ENCODE results near the gene MZT2A.
"Not testable (repeated sequence)": the region's sequence is repeated elsewhere in the genome, so short reads cannot be mapped to it uniquely, and the experiment has no call there.

The MZT2A gene

DNA sequence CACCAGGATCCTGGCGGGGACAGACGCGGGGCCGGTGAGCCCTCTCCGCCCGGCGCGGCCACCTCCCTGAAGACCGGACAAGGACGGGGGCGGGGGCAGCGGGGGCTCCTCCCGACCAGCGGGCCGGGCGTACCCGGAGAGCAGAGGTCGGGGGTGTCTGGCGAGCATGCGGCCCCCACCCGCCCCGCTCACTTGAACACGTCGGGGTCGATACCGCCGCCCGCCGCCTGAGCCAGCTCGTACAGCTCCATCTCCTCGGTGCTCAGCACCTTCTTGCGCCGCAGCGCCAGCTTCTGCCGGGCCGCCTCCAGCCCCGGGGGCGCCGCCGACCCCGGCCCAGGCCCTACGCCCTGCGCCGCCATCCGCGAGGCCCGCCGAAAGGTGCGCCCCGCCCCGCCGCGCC is at the start of gene MZT2A:
Gene MZT2A (minus strand): TSS at position 383 of the 403 bp plus-strand sequence. CDS start 21 bp downstream, at position 362.
- not testable (repeated sequence) for DNase-seq (ENCODE audit: low spot score)

DNA sequence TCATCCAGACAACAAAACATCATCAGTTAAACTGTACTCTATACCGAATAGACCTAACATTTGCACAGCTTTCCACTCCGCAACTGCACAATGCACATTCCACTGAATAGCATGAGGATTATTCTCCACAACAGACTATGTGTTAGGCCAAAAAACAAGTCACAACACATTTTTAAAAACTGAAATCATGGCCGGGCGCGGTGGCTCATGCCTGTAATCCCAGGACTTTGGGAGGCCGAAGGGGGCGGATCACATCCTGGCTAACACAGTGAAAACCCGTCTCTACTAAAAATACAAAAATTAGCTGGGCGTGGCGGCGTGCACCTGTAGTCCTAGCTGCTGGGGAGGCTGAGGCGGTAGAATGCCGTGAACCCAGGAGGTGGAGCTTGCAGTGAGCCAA is 46.7 kb upstream of the MZT2A start:
- DNase-seq (ENCODE audit: low spot score) = not testable (repeated sequence)

DNA sequence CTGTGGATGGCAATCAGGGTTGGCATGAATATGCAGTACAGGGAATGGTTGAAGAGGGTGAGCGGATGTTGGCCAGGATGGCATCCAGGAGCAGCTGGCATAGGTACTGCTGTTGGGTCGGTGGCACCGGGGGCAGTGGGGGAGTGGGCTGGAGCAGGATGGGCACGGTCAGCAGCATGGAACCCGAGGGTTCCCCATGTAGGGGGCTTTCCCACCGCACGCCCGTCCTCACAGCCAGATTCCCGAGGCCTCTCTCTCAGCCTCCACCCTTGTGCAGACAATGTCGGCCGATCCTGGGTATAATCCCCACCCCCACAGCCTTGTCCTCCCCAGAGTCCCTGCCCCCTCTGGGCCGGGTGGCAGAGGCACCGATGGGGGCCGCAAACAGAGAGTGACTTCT is 44.6 kb upstream of the MZT2A start:
- DNase-seq (ENCODE audit: low spot score) = not testable (repeated sequence)

DNA sequence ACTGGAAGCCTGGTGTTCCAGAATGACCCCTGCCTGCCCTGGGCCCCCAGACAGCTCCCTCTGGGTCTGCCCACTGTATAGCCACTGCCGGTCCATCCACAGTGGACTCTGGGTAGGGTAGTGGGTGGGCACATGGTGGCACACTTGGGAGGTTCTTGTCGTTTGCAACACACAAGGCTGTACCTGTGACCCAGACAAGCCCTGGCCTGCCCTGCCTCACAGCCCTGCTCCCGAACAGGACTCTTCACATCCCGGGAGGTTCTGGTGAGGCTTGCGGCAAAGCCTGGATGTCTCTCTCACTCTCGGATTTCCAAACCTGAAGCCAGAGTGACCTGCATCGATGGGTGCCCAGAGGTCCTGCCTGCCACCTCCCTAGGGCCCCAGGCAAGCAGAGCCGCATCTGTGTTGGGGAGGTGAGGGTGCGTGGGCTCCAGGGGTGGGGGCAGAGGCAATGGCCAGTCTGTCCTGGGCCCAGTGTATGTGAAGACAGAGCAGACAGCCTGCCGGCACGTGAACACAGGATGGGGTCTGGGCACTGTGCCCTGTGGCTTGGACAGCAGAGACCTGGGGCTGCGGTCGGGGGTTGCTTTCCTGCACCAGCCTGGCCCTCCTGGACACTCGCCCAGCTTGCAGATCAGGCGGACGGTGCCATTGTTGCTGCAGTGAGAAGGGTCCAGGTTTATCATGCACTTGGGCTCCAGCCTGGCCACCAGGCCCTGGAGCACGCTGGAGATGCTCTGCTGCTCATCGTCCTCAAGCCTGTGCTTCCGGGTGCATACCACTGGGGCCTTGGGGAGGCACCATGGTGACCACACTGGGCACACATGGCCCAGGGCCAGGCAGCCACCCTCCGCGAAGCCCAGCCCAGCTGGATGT is 44.0 kb upstream of the MZT2A start:
- not testable (repeated sequence) for DNase-seq (ENCODE audit: low spot score)

- DNase-seq (ENCODE audit: low spot score) = no peak
These were observed 43.3 kb upstream of the MZT2A start for GRCh38 chr2:131535526-131535925.

DNA sequence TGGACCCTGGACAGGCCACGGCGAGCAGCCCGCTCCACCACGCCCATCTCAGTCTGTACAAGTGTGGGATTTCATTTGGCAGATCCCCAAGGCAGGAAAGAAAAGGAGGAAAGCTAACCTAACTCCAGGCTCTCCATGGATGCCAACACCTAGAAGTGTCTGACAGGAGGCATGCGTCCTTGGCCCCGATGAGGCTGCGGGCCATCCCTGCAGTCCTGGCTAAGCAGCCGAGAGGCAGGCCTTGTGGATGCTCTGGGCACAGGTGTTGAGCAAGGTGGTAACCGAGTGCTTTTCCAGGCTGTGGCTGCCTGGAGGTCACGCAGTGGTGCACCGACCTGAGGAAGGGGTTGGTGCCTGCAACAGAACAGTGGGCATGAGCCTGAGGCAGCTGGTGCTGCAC is 42.8 kb upstream of the MZT2A start:
- not testable (repeated sequence) for DNase-seq (ENCODE audit: low spot score)

DNA sequence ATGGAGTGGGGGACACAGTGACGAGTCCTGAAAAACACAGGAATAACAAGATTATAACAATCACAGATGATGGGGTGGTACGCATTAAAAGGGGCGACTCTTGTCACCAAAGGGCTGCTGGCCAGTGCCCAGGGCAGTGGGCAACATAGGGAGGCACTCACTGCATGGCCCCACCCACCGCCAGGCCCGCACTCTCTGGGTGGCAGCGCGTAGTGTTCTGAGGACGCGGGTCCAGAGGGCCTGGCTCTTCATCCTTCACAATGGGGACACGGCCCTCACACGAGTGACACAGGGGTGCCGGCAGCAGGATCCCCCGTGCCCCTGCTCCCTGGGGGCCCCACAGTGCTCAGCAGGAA is 42.1 kb upstream of the MZT2A start:
- not testable (repeated sequence) for DNase-seq (ENCODE audit: low spot score)

- not testable (repeated sequence) for DNase-seq (ENCODE audit: low spot score)
These were observed 41.6 kb upstream of the MZT2A start for GRCh38 chr2:131533609-131534316.

GRCh38 chr2:131532723-131533608 is 40.8 kb upstream of the MZT2A start:
- not testable (repeated sequence) for DNase-seq (ENCODE audit: low spot score)

DNA sequence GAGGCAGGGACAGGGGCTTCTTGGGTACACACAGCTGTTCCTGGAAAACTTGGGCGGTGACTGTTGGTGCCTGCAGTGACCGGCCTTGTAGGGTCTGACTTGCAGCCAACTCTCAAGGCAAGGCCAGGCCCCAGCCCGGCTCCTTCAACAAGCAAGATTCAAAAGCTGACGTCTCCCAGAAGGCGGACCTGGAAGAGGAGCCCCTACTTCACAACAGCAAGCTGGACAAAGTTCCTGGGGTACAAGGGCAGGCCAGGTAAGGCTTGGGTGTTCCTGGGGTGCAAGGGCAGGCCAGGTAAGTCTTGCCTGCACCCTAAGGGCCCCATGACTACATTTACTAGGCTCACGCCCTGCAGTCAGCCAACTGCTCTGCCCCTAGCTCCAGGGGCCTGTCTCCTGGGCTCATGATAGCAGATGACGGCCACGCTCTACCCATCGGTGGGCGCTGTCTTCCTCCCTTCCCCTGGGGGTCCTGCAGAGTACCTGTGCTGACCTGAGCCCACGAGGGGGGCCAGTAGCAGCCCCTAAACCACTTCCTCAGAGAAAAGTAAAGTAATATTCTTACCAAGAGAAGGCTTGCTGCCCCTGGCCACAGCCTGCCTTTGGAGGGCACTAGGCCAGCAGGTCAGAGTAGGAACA is 39.5 kb upstream of the MZT2A start:
- not testable (repeated sequence) for DNase-seq (ENCODE audit: low spot score)

GRCh38 chr2:131530626-131531344 is 38.6 kb upstream of the MZT2A start:
- DNase-seq (ENCODE audit: low spot score) = not testable (repeated sequence)

- not testable (repeated sequence) for DNase-seq (ENCODE audit: low spot score)
These were observed 37.8 kb upstream of the MZT2A start for GRCh38 chr2:131529864-131530445.

GRCh38 chr2:131528981-131529863 is 37.0 kb upstream of the MZT2A start:
- DNase-seq (ENCODE audit: low spot score) = peak; percentile 24

DNA sequence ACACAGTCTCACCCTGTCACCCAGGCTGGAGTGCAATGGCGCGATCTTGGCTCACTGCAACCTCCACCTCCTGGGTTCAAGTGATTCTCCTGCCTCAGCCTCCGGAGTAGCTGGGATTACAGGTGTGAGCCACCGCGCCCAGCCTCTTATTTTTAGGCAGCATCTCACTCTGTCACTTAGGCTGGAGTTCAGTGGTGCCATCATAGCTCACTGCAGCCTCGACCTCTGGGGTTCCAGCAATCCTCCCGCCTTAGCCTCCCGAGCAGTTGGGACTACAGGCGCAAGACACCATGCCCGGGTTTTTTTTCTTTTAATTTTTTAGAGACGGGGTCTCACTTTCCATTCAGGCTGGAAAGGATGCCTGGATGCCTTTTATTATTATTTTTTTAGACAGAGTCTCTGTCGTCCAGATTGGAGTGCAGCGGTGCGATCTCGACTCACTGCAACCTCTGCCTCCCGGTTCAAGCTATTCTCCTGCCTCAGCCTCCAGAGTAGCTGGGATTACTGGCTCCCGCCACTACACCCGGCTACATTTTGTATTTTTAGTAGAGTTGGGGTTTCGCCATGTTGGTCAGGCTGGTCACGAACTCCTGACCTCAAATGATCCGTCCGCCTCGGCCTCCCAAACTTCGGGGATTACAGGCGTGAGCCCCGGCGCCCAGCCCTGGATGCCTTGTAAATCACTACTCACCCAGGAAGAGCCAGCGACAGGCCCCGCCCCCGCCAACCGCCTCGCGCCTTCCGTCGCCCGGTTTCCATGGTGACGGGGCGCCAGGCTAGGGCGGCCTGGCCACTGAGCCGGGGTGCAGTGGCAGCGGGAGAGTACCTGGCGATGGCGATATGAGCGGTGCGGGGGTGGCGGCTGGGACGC is 35.2 kb upstream of the MZT2A start, which contains the start of gene CCDC74A:
Gene CCDC74A (plus strand): TSS at position 758 of the 871 bp plus-strand sequence. CDS start 83 bp downstream, at position 841.
- peak; percentile 78 for DNase-seq (ENCODE audit: low spot score)

DNA sequence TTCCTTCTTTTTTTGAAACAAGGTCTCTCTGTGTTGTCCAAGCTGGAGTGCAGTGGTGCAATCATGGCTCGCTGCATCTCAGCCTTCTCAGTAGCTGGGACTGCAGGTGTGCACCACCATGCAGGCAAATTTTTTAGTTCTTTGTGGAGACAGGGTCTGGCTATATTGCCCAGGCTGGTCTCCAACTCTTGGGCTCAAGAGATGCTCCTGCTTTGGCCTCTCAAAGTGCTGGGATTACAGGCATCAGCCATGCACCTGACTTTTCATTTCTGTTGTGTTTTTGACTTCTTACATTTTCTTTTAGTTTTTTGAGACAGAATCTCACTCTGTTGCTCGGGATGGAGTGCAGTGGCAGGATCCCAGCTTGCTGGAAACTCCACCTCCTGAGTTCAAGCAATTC is 33.1 kb upstream of the MZT2A start:
- DNase-seq (ENCODE audit: low spot score) = not testable (repeated sequence)

- DNase-seq (ENCODE audit: low spot score) = no peak
These were observed 30.0 kb upstream of the MZT2A start for GRCh38 chr2:131521961-131522781.

DNA sequence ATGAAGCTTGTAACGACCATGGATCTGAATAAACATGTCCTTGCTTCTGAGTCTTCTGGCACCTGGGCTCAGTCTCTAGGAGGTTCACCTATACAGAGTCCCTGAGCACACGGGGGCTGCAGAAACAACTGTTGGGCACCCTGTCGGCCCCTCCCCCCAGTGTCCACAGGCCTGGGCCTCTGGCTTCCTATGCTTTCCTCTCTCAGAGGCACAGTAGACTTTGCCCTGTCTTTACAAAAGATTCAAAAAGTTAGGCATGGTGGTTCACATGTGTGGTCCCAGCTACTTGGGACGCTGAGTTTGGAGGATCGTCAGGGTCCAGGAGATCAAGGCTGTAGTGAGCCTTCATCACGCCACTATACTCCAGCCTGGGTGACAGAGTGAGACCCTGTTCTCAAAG is 29.3 kb upstream of the MZT2A start:
- DNase-seq (ENCODE audit: low spot score) = not testable (repeated sequence)
